ENCODE results near the gene TMEM18.

GRCh38 chr2:719734-720133 is 42.5 kb upstream of the TMEM18 start:
- TF ChIP-seq EZH2 (IDR thresholded peaks at IDR 0.05; ENCODE audit: insufficient read depth, poor library complexity, severe bottlenecking): no peak
- no peak for TF ChIP-seq EZH2phosphoT487 (IDR thresholded peaks at IDR 0.05; ENCODE audit: insufficient read depth, low read depth)
